PC-9 (cell line): ENCODE results near the gene ADCY4. TPM values are rescaled to one million over a fixed set of nuclear protein-coding genes. Genes with fewer than 3 reads are reported as not detected.
"Not testable (repeated sequence)": the region's sequence is repeated elsewhere in the genome, so short reads cannot be mapped to it uniquely, and the experiment has no call there.

Source experiments
- BruUV-seq: library from RNA; stranded (reverse); fragments of 400-500 nt; replicated peaks from 2 replicates; lab custom pipeline; 2021; lab: Mats Ljungman, UMichigan
- CTCF ChIA-PET: fragments of 300-600 bp; sonication (Branson Sonifier 250); formaldehyde crosslinking; loops from one replicate; lab custom pipeline; 2022; ENCODE audit warnings: antibody characterized with exemption; lab: Charles Lee
- POLR2A ChIA-PET: fragments of 300-600 bp; sonication (Branson Sonifier 250); formaldehyde crosslinking; loops from one replicate; lab custom pipeline; 2022; ENCODE audit warnings: antibody characterized with exemption; ENCODE audit not compliant: unreplicated experiment; lab: Charles Lee
- DNase-seq, 2 experiments: peaks; one replicate each; pipeline versions ENCODE4 v3.0.0 to v3.0.0-alpha.2; 2015 to 2022; ENCODE audit warnings: mixed read lengths in 1 of 2
- H2AFZ ChIP-seq: fragments of 200-600 bp; sonication (generic); 2 replicates; pipeline ENCODE4 v1.8.1; 2017; ENCODE audit warnings: antibody characterized with exemption
- H3F3A ChIP-seq: fragments of 200-600 bp; sonication (generic); 2 replicates; pipeline ENCODE4 v1.8.1; 2017; ENCODE audit warnings: antibody characterized with exemption, mild to moderate bottlenecking, low read depth; ENCODE audit not compliant: insufficient read depth
- H3K27ac ChIP-seq: fragments of 200-600 bp; sonication (generic); 2 replicates; pipeline ENCODE4 v1.6.1; 2016; ENCODE audit warnings: mixed run types
- H3K27me3 ChIP-seq: fragments of 200-600 bp; sonication (generic); 2 replicates; pipeline ENCODE4 v1.6.1; 2016; ENCODE audit warnings: low read depth, mixed run types; ENCODE audit not compliant: insufficient read depth
- H3K36me3 ChIP-seq: fragments of 200-600 bp; sonication (generic); 2 replicates; pipeline ENCODE4 v1.6.1; 2016; ENCODE audit warnings: low read depth, mixed run types
- H3K4me1 ChIP-seq: fragments of 200-600 bp; sonication (generic); replicated peaks from 2 replicates; pipeline ENCODE4 v1.6.1; 2016; ENCODE audit warnings: mixed run types; ENCODE audit not compliant: insufficient read depth
- H3K4me2 ChIP-seq: fragments of 200-600 bp; sonication (generic); 2 replicates; pipeline ENCODE4 v1.6.1; 2017; ENCODE audit warnings: mixed run types
- H3K4me3 ChIP-seq: fragments of 200-600 bp; sonication (generic); 2 replicates; pipeline ENCODE4 v1.6.1; 2016; ENCODE audit warnings: mixed run types
- H3K79me2 ChIP-seq: fragments of 200-600 bp; sonication (generic); 2 replicates; pipeline ENCODE4 v1.6.1; 2017; ENCODE audit warnings: low read depth, mixed run types
- H3K9me2 ChIP-seq: fragments of 200-600 bp; sonication (generic); 2 replicates; pipeline ENCODE4 v1.8.1; 2017; ENCODE audit warnings: mild to moderate bottlenecking; ENCODE audit not compliant: insufficient read depth
- H3K9me3 ChIP-seq: fragments of 200-600 bp; sonication (generic); 2 replicates; pipeline ENCODE4 v1.8.1; 2016; ENCODE audit warnings: low read depth; ENCODE audit not compliant: insufficient read depth
- H4K20me1 ChIP-seq: fragments of 200-600 bp; sonication (generic); 2 replicates; pipeline ENCODE4 v1.8.1; 2017; ENCODE audit not compliant: insufficient read depth
- CTCF ChIP-seq: fragments of 200-600 bp; sonication (generic); conservative IDR thresholded peaks from 2 replicates; pipeline ENCODE4 v1.6.1; 2017; ENCODE audit warnings: mixed run types, antibody characterized with exemption, mild to moderate bottlenecking, moderate library complexity
- EZH2 ChIP-seq: fragments of 200-600 bp; sonication (generic); IDR thresholded peaks from 2 replicates; pipeline ENCODE4 v1.8.0; 2017; ENCODE audit warnings: antibody characterized with exemption, low read depth
- intact Hi-C: fragments of 100-400 bp; cut with micrococcal nuclease; formaldehyde crosslinking; loops from one replicate; pipeline ENCODE4 v1.10.0; 2022; ENCODE audit not compliant: unreplicated experiment
- total RNA-seq: library from RNA; stranded (reverse); gene quantifications from 2 replicates; pipeline ENCODE4 v1.2.3, GENCODE V29; 2021

The ADCY4 gene
- total RNA-seq, 1 experiment from 2014 or later: 1.8 TPM

GRCh38 chr14:24372701-24373416 lies 38.0 kb upstream of the ADCY4 start:
- no peak for DNase-seq
- H3K4me2 ChIP-seq: no peak overlapping the region
- no peak overlapping the region for H3K27ac ChIP-seq
- H3K79me2 ChIP-seq: no peaks in the 10 kb centered on the region
- no peaks in the 10 kb centered on the region for H4K20me1 ChIP-seq
- TF ChIP-seq CTCF (no peak), EZH2 (no peak)
- H3K27me3 ChIP-seq: no peaks in the 10 kb centered on the region
- no peak overlapping the region for H3K4me3 ChIP-seq
- H3K9me3 ChIP-seq: no peaks in the 10 kb centered on the region
- H3F3A ChIP-seq: no peaks in the 10 kb centered on the region
- H3K36me3 ChIP-seq: no peaks in the 10 kb centered on the region
- CTCF ChIA-PET: no interaction called here
- intact Hi-C loops: no loop called here
- POLR2A ChIA-PET: no interaction called here
- H3K4me1 ChIP-seq: no peaks in the 10 kb centered on the region; the same call in 1 of the 2 replicates
- no peaks in the 10 kb centered on the region for H3K9me2 ChIP-seq
- no peak overlapping the region for H2AFZ ChIP-seq
- no TSS peak for BruUV-seq

GRCh38 chr14:24371605-24372004 lies 36.7 kb upstream of the ADCY4 start:
- H3K4me3 ChIP-seq, H3K9me2 ChIP-seq, H3K4me1 ChIP-seq, H3K27ac ChIP-seq, H3F3A ChIP-seq, H3K4me2 ChIP-seq, intact Hi-C loops, DNase-seq, H3K79me2 ChIP-seq, H3K9me3 ChIP-seq, H4K20me1 ChIP-seq, H2AFZ ChIP-seq, H3K36me3 ChIP-seq, BruUV-seq, H3K27me3 ChIP-seq, CTCF ChIA-PET: not testable (repeated sequence)
- POLR2A ChIA-PET: interaction anchor here (0.6 kb wide), 1 partner anchor 20 kb away, joined by 3 read pairs; no protein-coding TSS in a partner anchor

GRCh38 chr14:24370748-24371147 lies 35.9 kb upstream of the ADCY4 start:
- H3K9me3 ChIP-seq: no peaks in the 10 kb centered on the region
- H3K36me3 ChIP-seq: no peaks in the 10 kb centered on the region
- no peaks in the 10 kb centered on the region for H3K9me2 ChIP-seq
- no peak overlapping the region for H3K27ac ChIP-seq
- CTCF ChIA-PET: no interaction called here
- H3F3A ChIP-seq: 0 out of 2 replicates have a peak, but pooled peaks cover 3% of the 10 kb centered on the region
- intact Hi-C loops: no loop called here
- H3K79me2 ChIP-seq: no peaks in the 10 kb centered on the region
- POLR2A ChIA-PET: interaction anchor here (0.6 kb wide), 1 partner anchor 21 kb away, joined by 3 read pairs; no protein-coding TSS in a partner anchor
- H2AFZ ChIP-seq: no peak overlapping the region
- no peak overlapping the region for H3K4me3 ChIP-seq
- DNase-seq: no peak
- BruUV-seq: no TSS peak
- TF ChIP-seq EZH2 (no peak), CTCF (no peak)
- no peak overlapping the region for H3K4me2 ChIP-seq
- H4K20me1 ChIP-seq: no peaks in the 10 kb centered on the region
- no peaks in the 10 kb centered on the region; the same call in none of the 2 replicates for H3K4me1 ChIP-seq
- H3K27me3 ChIP-seq: no peaks in the 10 kb centered on the region
